Transverse colon (tissue), 4 donors: Measurements from ENCODE around the gene GTF2H4. TPM values are rescaled to one million over a fixed set of nuclear protein-coding genes. Genes with fewer than 3 reads are reported as not detected.

Experiments
- DNase-seq: peaks from one replicate; pipeline ENCODE4 v3.0.0-alpha.2; 2019
- H3K27ac ChIP-seq, 4 donors: fragments of 200-600 bp; sonication (generic); 2 replicates each; pipeline ENCODE4 v1.5.1; 2016 to 2018; ENCODE audit warnings: inconsistent platforms in 4 of 4
- H3K27me3 ChIP-seq: fragments of 200-600 bp; sonication (generic); 2 replicates; pipeline ENCODE4 v1.5.1; 2017; ENCODE audit warnings: inconsistent platforms
- H3K36me3 ChIP-seq, 4 donors: fragments of 200-600 bp; sonication (generic); 2 replicates each; pipeline ENCODE4 v1.5.1; 2017 to 2019; ENCODE audit warnings: inconsistent platforms in 4 of 4
- H3K4me1 ChIP-seq, 4 donors: fragments of 200-600 bp; sonication (generic); 2 replicates each; pipeline ENCODE4 v1.5.1; 2017 to 2020; ENCODE audit warnings: inconsistent platforms in 4 of 4
- H3K4me3 ChIP-seq, 4 donors: fragments of 200-600 bp; sonication (generic); 1 replicate in 1 of 4; 2 replicates in 3 of 4; pipeline versions ENCODE4 v1.5.1 to v1.6.1; 2017 to 2019; ENCODE audit warnings: inconsistent platforms in 4 of 4
- H3K9me3 ChIP-seq, 2 donors: fragments of 200-600 bp; sonication (generic); 2 replicates each; pipeline ENCODE4 v1.5.1; 2017 to 2019; ENCODE audit warnings: inconsistent platforms in 2 of 2
- CTCF ChIP-seq, 5 experiments: fragments of 200-600 bp in 3 of 5; fragments of 450-650 bp in 2 of 5; sonication (generic) in 3 of 5; IDR thresholded peaks; 1 replicate in 2 of 5; 2 replicates in 3 of 5; pipeline ENCODE4 v1.5.1; 2016 to 2017; ENCODE audit warnings: antibody characterized with exemption in 5 of 5, inconsistent platforms in 3 of 5, mild to moderate bottlenecking in 2 of 5, moderate library complexity in 1 of 5
- EP300 ChIP-seq: sonication (generic); formaldehyde crosslinking; IDR thresholded peaks from one replicate; pipeline ENCODE4 v1.6.1; 2017; ENCODE audit warnings: antibody characterized with exemption, low read depth
- POLR2A ChIP-seq: fragments of 450-650 bp; IDR thresholded peaks from one replicate; pipeline ENCODE4 v1.6.1; 2016; ENCODE audit warnings: antibody characterized with exemption, mild to moderate bottlenecking, moderate library complexity
- POLR2AphosphoS5 ChIP-seq, 3 donors: sonication (generic); formaldehyde crosslinking; IDR thresholded peaks; one replicate each; pipeline ENCODE4 v1.6.1; 2016; ENCODE audit warnings: antibody characterized with exemption in 3 of 3
- WGBS, 2 donors: methylation state at CpG; one replicate each; pipeline ENCODE4 v1.1.5; 2018; ENCODE audit warnings: low coverage in 1 of 2; 5-methylcytosine and 5-hydroxymethylcytosine counted together
- in situ Hi-C, 4 donors: fragments of 200-750 bp; cut with MboI; loops; one replicate each; pipeline versions ENCODE4 v1.15.0 to v1.15.1; 2017; ENCODE audit warnings: low sequenced_read_pairs in 3 of 4, low pct_ligation_motif_present in 1 of 4, low pct_unique_long_range_greater_than_20kb in 1 of 4
- intact Hi-C: fragments of 100-400 bp; cut with DNase I; formaldehyde crosslinking; loops from one replicate; pipeline ENCODE4 v1.15.1; 2023; ENCODE audit warnings: low total_unique reads
- total RNA-seq, 4 donors: library from RNA; depleted of rRNA; stranded (reverse); fragments of >200 nt; gene quantifications; one replicate each; pipeline ENCODE4 v1.1.0, GENCODE V29; 2016

Gene GTF2H4
- total RNA-seq, 4 donors from 2014 or later = 2.0 to 44.5 (median 6.8) TPM

GRCh38 chr6:30883685-30884520, 24.1 kb upstream of the GTF2H4 start, which contains the start of gene DDR1:
DDR1 (plus strand) TSS chr6:30884519; CDS start chr6:30888730, 4,211 bp downstream.
- WGBS, 2 donors = 9 to 20% methylated on average over 1 to 31 of the region's 62 CpGs
- intact Hi-C loops (loop anchor here (10.0 kb wide), 1 partner anchor 209 kb away; the partner anchor contains the start of gene DHX16), in situ Hi-C loops (loop anchor here in 2 of 4 donors (25.0 kb wide), 1 partner anchor 147 kb away; the partner anchor contains the start of genes FLOT1 (in 2 of the 2) and IER3 (in 2 of the 2))

DNA sequence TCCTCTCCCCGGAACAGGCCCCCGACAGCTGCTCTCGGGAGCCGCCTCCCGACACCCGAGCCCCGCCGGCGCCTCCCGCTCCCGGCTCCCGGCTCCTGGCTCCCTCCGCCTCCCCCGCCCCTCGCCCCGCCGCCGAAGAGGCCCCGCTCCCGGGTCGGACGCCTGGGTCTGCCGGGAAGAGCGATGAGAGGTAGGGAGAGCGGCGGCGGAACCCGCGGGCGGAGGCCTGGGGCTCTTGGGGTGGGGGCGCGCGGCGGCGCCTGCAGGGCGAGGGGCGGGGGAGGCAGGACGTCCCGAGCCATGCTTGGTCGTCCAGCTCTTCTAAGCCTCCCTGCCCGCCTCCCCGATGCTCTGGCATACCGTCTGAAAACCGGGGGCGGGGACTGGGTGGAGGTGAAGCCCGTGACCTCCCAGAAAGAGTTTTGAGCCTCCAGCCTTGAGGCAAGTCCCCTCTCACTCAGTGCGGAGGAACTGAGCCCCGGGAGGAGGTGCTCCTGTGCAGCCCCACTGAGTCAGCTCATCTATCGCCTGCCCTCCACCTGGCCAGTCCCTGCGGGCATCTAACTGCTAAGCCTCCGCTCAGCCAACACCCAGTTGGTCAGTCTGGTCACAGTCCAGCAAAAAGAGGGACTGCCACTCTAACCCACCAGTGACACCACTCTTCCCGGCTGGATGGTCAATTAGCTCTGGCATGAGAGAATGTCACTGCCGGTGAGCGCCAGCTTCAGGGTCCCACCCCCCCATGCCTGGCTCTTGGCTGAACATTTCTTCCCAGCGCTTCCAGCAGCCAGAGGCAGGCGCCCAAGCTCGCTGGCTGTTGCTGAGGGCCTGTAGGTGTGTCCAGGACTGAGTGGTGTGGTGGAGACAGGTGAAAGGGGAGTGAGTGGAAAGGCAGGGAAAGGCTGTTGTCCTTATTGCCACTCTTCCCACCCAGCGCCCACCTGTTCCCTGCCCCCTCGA, 23.2 kb upstream of the GTF2H4 start:
- TF ChIP-seq EP300 (no peak), POLR2AphosphoS5 (IDR thresholded peaks at IDR 0.05) (no peak), POLR2A (no peak), CTCF (IDR thresholded peaks at IDR 0.05) (no peak)
- H3K4me1 ChIP-seq = peaks cover 31 to 47% (median 35%) of the 10 kb centered on the region in 4 donors
- WGBS, 2 donors = 3% methylated on average over 33 of the region's 59 CpGs; no CpG with 5 or more reads in 1 of the 2 donors
- H3K36me3 ChIP-seq = no peaks in the 10 kb centered on the region
- DNase-seq = peak; percentile 62
- peak overlapping the region; percentile 70 to 97 (median 86) for H3K4me3 ChIP-seq
- H3K27ac ChIP-seq = peak overlapping the region; percentile 89 to 96 (median 94)
- in situ Hi-C loops = loop anchor here in 2 of 4 donors (25.0 kb wide), 1 partner anchor 148 kb away; the partner anchor contains the start of genes FLOT1 (in 2 of the 2) and IER3 (in 2 of the 2)
- intact Hi-C loops = loop anchor here (10.0 kb wide), 1 partner anchor 210 kb away; the partner anchor contains the start of gene DHX16
- no peaks in the 10 kb centered on the region for H3K27me3 ChIP-seq
- no peaks in the 10 kb centered on the region for H3K9me3 ChIP-seq

More at GRCh38 chr6:30883685-30884520, 24.1 kb upstream of the GTF2H4 start, which contains the start of gene DDR1:
- TF ChIP-seq POLR2AphosphoS5 (IDR thresholded peaks at IDR 0.05) (peak in 1 of 3 donors; percentile 59), CTCF (IDR thresholded peaks at IDR 0.05) (peak in 1 of 5 experiments; percentile 15), POLR2A (peak; percentile 73), EP300 (no peak)
- Histone ChIP-seq H3K9me3 (no peaks in the 10 kb centered on the region), H3K36me3 (no peaks in the 10 kb centered on the region), H3K4me1 (peaks cover 31 to 47% (median 35%) of the 10 kb centered on the region in 4 donors), H3K27ac (peak within 1 kb of the TSS; percentile 89 to 96 (median 94)), H3K4me3 (peak within 1 kb of the TSS; percentile 70 to 97 (median 86)), H3K27me3 (no peaks in the 10 kb centered on the region)
- DNase-seq = peak; percentile 83

DNA sequence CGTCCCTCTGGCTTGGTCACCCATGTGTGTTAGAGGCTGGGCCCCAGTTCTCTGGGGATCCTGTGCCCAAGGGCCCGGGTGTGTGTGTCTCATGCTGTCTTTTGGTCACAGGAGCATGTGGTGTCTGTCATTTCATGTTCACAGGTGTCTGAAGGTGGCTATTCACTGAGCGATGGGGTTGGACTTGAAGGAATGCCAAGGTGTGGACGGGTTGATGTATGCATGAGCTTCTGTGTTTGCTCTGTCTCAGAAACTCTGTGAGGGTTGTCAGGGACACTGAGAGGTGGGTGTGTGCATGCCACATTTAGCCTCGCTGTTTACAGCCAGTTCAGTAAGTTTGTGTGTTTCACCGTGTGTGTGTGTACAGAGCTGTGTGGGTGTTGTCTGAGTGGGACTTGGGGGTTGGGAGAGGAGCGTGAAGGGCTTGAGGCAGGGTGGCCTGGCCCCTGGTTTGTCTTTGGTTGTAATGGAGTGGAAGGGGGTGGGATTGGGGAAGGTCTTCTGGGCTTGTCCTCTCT, 22.5 kb upstream of the GTF2H4 start:
- H3K36me3 ChIP-seq = no peaks in the 10 kb centered on the region
- H3K4me3 ChIP-seq = peak overlapping the region; percentile 70 to 97 (median 86)
- no peak for TF ChIP-seq CTCF (IDR thresholded peaks at IDR 0.05)
- TF ChIP-seq POLR2AphosphoS5 (IDR thresholded peaks at IDR 0.05) = peak; percentile 20 to 73 (median 54)
- peak; percentile 47 for TF ChIP-seq POLR2A
- no peak for TF ChIP-seq EP300
- peaks cover 31 to 47% (median 35%) of the 10 kb centered on the region in 4 donors for H3K4me1 ChIP-seq
- 15% methylated on average over 7 of the region's 7 CpGs; no CpG with 5 or more reads in 1 of the 2 donors for WGBS, 2 donors
- intact Hi-C loops = loop anchor here (10.0 kb wide), 1 partner anchor 211 kb away; the partner anchor contains the start of gene DHX16
- peak overlapping the region; percentile 89 to 96 (median 94) for H3K27ac ChIP-seq
- in situ Hi-C loops = loop anchor here in 2 of 4 donors (25.0 kb wide), 1 partner anchor 148 kb away; the partner anchor contains the start of genes FLOT1 (in 2 of the 2) and IER3 (in 2 of the 2)
- DNase-seq = peak; percentile 75
- no peaks in the 10 kb centered on the region for H3K27me3 ChIP-seq
- H3K9me3 ChIP-seq = no peaks in the 10 kb centered on the region
